ENCODE data around the gene DCAKD.

Gene DCAKD

GRCh38 chr17:44988044-44988942, 63.1 kb downstream of the DCAKD start:
- TF ChIP-seq CTCF (conservative IDR thresholded peaks at IDR 0.05), result no peak
- TF ChIP-seq ZFX (IDR thresholded peaks at IDR 0.05), result no peak
- H3K27ac ChIP-seq, result no peak overlapping the region

GRCh38 chr17:44983563-44983962, 67.9 kb downstream of the DCAKD start:
- H3K27ac ChIP-seq, result no peak overlapping the region
- TF ChIP-seq CTCF (conservative IDR thresholded peaks at IDR 0.05) (no peak), ZFX (IDR thresholded peaks at IDR 0.05) (no peak)

- no peak overlapping the region for H3K27ac ChIP-seq
- TF ChIP-seq CTCF (conservative IDR thresholded peaks at IDR 0.05) (no peak), ZFX (IDR thresholded peaks at IDR 0.05) (no peak)
These were observed 69.2 kb downstream of the DCAKD start for GRCh38 chr17:44982113-44982702.

GRCh38 chr17:44981221-44981968, 70.0 kb downstream of the DCAKD start:
- no peak overlapping the region for H3K27ac ChIP-seq
- TF ChIP-seq CTCF (conservative IDR thresholded peaks at IDR 0.05), result no peak
- no peak for TF ChIP-seq ZFX (IDR thresholded peaks at IDR 0.05)

- H3K27ac ChIP-seq, result no peak overlapping the region
- TF ChIP-seq CTCF (conservative IDR thresholded peaks at IDR 0.05), result no peak
- TF ChIP-seq ZFX (IDR thresholded peaks at IDR 0.05), result no peak
These were observed 71.9 kb downstream of the DCAKD start for GRCh38 chr17:44979426-44979995.

- H3K27ac ChIP-seq, result no peak overlapping the region
- TF ChIP-seq CTCF (conservative IDR thresholded peaks at IDR 0.05) (no peak), ZFX (IDR thresholded peaks at IDR 0.05) (no peak)
These were observed 72.6 kb downstream of the DCAKD start for GRCh38 chr17:44978807-44979206.

Data from C4-2B (cell line).